Dermis microvascular lymphatic vessel endothelial cell (primary cell): ENCODE data around the gene AP1M1. TPM values are rescaled to one million over a fixed set of nuclear protein-coding genes. Genes with fewer than 3 reads are reported as not detected.
A peak's percentile ranks its signal among the peaks of the same experiment; 100 is the strongest.
"Not testable (repeated sequence)": the region's sequence is repeated elsewhere in the genome, so short reads cannot be mapped to it uniquely, and the experiment has no call there.

ENCODE experiments used
- DNase-seq, 2 donors: peaks; one replicate each; pipeline versions ENCODE4 v3.0.0 to v3.0.0-alpha.2; 2010; ENCODE audit warnings: low read depth in 2 of 2
- total RNA-seq: library from RNA; depleted of rRNA; stranded (reverse); fragments of >200 nt; gene quantifications from 2 replicates; pipeline ENCODE4 v1.2.1, GENCODE V29; 2014

AP1M1 gene
- 43.9 and 71.2 TPM in 2 replicates for total RNA-seq

DNA sequence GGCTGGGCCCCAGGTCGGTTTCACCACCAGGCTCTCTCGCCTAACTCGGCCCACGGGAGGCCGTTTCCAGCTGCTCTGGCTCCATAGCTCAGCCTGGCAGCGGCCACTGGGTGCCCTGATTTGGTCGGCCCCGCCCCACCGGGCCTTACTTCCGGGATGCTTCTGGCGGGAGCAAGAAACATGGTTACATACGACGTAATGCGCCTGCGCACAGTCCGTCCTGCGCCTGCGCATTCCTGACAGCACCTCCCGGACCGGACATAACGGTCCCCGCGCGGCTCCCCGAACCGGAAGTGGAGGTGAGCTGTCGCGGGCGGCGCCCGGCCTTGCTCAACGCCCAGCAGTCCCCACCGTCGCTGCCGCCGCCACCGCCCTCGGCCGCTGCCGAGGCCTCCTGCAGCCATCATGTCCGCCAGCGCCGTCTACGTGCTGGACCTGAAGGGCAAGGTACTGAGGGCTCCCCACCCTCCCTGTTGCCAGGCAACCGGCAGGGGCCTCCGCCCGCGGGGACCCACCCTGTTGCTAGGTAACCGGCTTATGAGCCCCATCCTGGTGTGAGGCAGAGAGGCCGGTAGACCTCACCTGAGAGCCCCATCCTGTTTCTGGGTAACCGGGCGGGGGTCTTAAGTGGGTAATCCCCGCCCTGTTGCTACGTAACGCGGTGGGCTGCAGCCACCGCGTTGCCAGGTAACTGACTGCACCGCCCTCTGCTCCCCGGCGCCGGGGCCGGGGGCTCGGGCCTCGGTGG is at the start of gene AP1M1:
Gene AP1M1 (plus strand): TSS at position 290 of the 748 bp plus-strand sequence. CDS start 116 bp downstream, at position 406.
- peak; percentile 96 to 97 for DNase-seq

DNA sequence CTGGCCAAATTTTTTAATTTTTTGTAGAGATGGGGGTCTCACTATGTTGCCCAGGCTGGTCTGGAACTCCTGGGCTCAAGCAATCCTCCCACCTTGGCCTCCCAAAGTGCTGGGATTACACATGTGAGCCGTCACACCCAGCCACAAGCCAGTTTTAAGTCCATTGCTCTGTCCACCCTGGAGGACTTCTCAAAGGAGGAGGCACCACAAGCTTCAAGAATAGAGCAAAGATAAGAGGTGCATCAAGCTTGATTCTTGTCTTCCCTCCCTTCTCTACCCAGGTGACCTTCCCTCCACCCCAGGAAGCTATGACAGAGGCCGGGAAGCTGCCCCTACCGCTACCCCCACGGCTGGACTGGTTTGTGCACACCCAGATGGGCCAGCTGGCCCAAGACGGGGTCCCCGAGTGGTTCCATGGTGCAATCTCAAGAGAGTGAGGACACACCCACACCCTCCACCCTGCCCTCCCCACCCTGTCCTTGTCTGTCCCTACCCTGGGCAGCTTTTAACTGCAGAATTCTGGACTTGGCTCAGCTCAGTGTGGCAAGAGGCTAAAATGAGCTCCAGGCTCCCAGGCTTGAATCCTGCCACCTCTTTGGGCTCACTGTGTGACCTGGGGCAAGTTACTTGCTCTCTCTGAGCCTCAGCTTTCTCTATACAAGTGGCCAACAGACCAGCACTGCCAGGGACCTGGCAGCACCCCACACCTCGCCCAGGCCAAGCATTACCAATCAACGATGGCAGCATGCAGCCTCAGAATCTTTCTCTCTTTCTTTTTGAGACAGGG is 49.1 kb upstream of the AP1M1 start:
- no peak for DNase-seq

DNA sequence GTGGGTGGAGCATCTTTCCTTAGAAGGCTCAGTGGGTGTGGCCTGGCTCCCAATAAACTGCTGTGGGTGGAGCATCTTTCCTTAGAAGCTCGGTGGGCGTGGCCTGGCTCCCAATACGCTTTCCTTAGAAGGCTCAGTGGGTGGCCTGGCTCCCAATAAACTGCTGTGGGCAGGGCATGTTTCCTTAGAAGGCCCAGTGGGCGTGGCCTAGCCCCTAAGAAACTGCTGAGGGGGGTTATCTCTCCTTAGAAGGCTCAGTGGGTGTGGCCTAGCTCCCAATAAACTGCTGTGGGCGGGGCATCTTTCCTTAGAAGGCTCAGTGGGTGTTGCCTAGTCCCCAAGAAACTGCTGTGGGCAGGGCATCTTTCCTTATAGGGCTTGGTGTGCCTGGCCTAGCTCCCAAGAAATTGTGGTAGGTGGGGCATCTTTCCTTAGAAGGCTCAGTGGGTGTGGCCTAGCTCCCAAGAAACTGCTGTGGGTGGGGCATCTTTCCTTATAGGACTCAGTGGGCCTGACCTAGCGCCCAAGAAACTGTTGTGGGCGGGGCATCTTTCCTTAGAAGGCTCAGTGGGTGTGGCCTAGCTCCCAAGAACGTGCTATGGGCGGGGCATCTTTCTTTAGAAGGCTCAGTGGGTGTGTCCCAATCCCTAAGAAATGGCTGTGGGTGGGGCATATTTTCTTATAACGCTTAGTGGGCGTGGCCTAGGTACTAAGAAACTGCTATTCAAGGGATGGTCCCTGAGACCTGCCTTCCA is 44.0 kb upstream of the AP1M1 start:
- DNase-seq = no peak

DNA sequence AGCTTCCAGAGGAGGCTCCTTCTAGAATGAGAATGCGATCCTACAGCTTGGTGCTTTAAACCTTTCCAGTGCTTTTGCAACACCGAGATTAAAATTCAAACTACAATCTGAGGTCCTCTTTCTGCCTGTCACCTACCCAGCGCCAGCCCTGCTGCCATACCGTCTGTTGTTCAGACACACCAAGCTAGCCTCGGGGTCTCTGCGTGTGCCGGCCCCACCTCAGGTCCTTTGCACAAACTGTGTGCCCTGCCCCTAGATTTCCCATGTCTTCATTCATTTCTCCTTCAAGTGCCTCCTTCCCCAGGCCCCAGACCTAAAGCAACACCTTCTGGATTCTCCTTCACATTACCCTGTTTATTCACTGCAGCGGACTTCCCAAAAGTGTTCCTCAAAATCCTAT is 43.2 kb upstream of the AP1M1 start:
- no peak for DNase-seq

DNA sequence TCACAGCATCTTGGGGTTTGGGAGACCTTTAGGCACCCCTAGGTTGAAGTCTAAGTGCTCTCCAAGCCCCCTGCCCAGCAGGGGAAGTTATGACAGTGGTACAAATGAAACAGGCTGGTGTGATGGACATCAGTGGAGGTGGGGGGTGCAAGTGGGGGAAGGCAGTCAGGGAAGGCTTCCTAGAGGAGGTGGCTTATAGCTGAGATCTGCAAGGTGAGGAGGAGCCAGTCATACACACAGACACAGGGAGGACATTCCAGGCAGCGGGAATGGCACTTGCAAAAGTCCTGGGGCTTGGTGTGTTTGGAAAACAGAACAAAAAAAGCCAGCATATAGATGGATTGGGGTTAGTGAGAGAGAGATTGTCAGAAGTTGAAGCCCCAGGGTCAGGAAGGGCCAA is 42.6 kb upstream of the AP1M1 start:
- no peak for DNase-seq

DNA sequence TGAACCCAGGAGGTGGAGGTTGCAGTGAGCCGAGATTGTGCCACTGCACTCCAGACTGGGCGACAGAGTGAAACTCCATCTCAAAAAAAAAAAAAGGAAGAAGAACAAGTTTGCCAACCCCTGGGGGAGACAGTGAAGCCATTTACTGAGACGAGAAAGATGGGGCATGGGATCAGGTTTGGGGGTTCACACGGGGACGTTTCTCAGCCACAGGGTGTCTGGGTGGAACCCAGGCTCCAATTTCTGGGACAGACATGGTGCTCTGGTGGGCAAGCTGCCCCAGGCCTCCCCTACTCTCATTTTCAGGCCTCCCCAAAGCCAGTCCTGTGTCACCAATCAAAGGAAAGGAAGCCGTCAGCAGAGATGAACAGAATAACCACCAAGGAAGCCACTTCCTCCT is 40.8 kb upstream of the AP1M1 start:
- DNase-seq = no peak

DNA sequence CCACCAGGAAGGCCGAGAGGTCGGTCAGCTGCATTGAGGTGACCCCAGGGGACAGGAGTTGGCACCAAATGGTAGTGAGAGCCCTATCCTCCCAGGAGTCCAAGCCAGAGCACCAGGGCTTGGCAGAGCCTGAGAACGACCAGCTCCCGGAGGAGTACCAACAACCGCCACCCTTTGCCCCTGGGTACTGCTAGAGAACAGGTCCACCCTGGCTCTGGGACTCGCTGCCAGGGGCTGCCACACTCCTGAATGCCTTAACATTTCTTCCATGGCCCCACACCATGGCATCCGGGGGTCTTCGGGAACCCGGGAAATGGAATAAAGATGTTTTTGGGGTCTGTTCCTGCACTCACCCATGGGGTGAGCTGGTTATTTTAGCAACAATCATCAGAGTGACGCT is 40.1 kb upstream of the AP1M1 start:
- no peak for DNase-seq

DNA sequence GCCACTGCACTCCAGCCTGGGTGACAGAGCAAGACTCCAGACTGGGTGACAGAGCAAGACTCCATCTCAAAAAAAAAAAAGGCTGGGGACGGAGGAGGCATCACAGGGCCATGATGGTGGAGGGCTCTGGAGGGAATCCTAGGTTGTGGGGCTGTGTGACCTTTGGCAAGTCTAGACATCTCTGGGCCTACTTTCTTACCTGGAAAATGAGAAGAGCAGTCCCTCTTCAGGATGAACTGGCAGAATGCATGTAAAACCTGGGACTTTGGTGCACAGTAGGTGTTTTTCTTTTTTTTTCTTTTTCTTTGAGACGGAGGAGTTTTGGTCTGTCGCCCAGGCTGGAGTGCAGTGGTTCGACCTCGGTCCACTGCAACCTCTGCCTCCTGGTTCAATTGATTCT is 38.1 kb upstream of the AP1M1 start:
- no peak for DNase-seq

DNA sequence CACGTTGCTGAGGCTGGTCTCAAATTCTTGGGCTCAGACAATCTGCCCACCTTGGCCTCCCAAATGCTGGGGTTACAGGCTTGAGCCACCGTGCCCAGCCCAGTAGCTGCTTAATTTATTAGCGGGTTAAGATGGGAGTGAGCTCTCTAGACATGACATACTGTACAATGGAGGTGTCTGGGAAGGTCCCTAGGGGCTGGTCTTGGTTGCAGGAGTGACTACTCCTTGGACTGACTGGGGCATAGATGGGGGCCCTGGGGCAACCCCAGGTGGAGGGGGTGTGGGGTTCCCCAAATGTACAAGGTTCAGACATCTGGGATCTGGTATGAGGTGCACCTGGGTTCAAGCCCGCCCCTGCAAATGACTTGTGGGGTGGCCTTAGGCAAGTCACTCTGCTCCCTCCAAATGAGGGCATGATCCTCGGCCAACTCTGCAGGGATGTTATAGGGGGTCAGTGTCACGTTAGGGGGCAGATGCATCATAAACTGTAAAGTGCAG is 37.2 kb upstream of the AP1M1 start:
- DNase-seq = no peak

DNA sequence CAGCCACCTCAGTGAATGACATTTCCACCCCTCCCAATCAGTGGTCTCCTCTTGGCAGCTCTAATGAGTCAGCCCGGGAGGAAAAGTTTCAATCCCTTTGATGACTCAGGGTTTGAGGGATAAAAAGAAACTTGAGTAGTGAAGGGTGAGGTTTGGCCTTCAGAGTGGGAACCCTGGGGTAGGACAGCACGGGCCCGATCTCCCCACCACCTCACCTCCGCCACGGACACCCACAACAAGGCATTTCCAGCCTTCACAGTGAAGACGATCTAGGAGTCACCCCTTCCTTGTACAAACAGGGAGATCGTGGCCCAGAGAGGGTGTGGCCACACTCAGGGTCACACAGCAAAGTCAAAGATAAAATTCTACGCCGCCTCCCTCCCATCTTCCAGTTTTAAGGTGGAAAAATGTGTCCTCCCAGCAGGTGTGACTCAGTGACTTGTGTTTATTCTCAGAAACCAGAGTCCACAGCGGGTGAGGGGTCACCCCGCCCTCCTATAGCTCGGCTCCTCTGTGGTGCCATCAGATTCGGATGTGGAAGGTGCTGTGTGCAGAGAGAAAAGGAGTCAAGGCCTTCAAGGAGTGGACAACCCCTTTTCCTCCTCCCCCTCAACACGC is 36.7 kb upstream of the AP1M1 start:
- DNase-seq = peak in 1 of 2 donors; percentile 48

DNA sequence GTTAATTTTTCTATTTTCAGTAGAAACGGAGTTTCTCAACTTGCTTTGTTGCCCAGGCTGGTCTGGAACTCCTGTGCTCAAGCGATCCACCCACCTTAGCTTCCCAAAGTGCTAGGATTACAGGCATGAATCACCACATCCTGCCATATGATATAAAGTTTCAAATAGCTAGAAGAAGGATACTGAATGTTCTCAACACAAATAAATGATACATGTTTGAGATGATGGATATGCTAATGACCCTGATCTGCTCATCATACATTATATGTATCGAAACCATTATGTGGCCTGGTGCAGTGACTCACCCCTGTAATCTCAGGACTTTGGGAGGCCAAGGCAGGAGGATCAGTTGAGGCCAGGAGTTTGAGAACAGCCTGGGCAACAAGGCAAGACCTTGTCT is 35.9 kb upstream of the AP1M1 start:
- peak in 1 of 2 donors; percentile 58 for DNase-seq

DNA sequence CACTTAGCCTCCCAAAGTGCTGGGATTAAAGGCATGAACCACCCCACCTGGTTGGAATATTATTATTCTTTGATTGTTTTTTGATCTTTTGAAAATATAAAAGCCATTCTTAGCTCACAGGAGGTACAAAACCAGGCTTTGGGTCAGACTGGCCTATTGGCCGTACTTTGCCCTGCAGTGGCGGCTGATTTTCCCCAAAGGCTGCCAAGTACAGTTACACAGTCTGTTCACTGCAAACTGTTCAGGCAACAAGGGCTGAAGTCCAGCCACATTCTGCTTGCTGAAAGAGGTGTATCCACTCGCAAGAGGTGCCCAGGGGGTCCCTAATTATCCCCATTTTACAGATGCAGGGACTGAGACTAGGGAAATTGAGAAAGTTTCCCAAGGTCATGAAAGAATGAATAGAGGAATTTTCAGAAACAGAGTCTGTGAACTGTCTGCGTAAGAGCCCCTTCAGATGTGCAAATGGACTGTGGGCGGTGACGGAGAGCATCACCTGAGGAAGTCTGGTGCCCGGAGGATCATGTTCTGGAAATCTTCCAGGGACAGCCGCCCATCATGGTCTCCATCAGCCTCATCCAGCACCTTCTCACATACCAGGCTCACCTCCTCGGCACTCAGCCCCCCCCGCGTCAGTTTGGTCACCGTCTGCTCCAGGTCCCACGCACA is 33.4 kb upstream of the AP1M1 start:
- no peak for DNase-seq

DNA sequence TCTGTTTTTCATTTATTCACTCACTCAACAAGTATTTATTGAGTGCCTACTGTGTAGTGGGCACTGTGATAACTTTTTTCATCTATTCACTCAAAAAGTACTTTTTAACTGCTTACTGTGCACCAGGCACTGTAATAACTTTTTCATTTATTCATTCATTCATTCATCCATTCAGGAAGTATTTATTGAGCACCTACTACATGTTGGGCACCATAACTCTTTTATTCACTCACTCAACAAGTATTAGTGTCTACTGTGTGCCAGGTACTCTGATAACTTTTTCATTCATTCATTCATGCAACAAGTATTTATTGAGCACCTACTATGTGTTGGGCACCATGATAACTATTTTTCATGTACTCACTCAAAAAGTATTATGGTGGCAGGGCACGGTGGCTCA is 31.3 kb upstream of the AP1M1 start:
- DNase-seq = no peak

DNA sequence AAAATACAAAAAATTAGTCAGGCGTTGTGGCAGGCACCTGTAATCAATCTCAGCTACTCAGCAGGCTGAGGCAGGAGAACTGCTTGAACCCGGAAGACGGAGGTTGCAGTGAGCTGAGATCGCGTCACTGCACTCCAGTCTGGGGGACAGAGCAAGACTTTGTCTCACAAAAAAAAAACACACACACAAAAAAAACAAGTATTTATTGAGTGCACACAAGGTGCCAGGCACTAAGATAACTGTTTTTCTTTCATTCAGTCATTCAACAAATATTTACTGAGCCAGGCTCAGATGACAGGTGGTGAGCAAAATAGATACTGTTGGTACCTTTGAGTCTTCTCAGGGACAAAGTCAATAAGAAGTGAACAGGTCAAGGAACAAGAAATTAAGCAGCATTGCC is 30.7 kb upstream of the AP1M1 start:
- no peak for DNase-seq

DNA sequence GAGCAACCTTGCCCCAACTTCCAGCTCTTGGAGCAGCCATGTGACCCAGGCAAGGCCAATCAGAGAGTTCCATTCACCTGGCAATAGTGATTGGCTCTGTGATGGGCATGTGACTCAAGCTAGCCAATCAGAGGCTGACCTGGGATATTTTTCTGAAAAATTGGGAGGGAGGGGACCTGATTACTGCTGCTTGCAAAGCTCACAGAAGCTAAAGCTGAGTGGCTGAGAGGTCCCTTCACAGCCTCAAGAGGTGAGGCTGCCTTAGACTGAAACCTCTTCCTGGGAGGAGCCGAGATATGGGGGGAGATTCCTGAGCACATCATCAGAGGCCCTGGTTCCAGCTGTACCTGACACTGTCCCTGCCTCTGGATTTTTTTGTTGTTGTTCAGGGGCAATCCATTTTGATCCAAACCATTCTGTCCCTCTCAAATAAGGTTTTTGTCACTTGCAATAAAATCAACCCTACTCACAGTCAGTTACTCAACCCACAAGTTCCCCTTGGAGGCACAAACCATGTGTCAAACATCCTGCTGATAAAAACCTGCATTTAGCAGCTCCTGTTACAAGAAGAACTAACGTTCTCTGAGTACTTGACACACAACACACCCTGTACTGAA is 29.1 kb upstream of the AP1M1 start:
- no peak for DNase-seq

DNA sequence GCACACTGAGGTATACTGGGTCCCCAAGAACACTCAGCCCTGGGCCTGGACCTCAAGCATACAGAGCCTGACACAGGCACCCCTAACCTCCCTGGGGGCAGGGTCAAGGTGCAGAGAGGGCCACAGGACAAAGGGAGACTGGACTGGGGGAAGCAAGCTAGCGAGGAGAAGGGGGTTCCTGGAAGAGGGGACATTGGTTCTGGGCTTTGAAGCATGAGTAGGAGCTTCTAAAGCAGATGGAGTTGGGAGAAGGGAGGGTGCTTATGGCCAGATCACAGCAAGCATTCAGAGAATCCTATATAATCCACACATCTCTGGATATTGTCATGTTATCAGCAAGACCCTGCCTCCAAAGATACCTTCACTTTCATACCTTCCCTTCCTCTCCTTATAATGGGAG is 27.6 kb upstream of the AP1M1 start:
- no peak for DNase-seq

DNA sequence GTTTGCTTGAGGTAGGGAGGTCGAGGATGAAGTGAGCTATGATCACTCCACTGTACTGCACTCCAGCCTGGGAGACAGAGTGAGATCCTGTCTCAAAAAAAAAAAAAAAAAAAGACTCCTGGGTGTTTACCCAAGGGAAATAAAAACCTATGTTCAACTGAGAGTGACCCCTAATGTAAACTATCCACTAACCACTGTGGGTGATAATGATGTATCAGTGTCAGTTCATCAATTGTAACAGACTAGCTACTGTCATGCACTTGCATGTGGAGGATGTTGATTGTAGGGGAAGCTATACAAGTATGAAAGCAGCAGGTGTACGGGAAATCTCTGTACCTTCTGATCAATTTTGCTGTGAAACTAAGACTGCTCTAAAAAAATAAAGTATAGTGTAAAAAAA is 21.8 kb upstream of the AP1M1 start:
- no peak for DNase-seq

DNA sequence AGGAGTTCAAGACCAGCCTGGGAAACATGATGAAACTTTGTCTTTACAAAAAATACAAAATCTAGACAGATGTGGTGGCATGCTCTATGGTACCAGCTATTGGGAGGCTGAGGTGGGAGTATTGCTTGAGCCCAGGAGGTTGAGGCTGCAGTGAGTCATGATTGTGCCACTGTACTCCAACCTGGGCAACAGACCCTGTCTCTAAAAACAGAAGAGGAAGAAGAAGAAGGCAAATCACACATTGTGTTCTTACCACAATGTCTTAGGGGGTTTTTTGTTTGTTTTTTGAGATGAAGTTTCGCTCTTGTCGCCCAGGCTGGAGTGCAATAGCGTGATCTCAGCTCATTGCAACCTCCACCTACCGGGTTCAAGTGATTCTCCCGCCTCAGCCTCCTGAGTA is 18.8 kb upstream of the AP1M1 start:
- not testable (repeated sequence) for DNase-seq

DNA sequence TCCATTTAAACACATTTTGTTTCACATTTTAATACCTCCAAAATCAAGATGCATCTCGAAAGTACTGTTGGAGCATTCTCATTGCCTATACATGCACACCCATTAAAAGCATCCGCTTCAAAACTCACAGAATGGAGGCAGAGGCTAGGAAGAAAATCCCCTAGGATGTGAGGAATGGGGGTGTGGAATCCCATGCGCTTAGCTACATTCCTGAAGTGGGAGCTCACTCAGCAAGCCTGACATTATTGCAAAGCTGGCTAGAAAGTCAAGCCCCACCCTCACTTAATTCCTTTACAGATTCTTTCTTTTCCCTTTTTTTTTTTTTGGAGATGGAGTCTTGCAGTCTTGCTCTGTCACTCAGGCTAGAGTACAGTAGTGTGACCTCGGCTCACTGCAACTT is 17.1 kb upstream of the AP1M1 start:
- DNase-seq = no peak

DNA sequence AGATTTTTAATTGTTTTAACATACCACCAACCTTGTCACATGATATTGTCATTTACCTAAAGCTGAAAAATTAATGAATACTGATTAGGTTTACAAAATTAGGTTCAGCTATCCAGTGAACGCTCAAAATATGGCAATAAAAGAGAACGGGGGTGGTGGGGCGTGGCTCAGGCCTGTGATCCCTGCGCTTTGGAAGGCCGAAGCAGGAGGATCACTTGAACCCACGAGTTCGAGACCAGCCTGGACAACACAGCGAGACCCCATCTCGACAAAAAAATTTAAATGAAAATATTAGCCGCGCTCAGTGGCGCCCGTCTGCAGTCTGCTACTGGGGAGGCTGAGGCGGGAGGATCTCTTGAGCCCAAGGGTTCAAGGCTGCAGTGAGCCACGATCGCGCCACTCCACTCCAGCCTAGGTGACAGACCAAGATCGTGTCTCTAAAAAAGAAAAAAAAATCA is 13.0 kb upstream of the AP1M1 start:
- DNase-seq = no peak
